GM12878 (cell line): Measurements from ENCODE around the gene PLEKHG4B. TPM values are rescaled to one million over a fixed set of nuclear protein-coding genes. Genes with fewer than 3 reads are reported as not detected.

Source experiments
- ATAC-seq: fragments of 200-7000 bp; cut with Tn5 transposase; 3 replicates; pipeline ENCODE4 v1.9.1; 2020; ENCODE audit warnings: mild to moderate bottlenecking, moderate library complexity
- BruUV-seq: library from RNA; stranded (reverse); fragments of 400-500 nt; replicated peaks from 2 replicates; lab custom pipeline; 2021; lab: Mats Ljungman, UMichigan
- CTCF ChIA-PET: fragments of 300-600 bp; sonication (Branson Sonifier 250); formaldehyde crosslinking; extraction: SDS; loops from one replicate; lab custom pipeline; 2021; ENCODE audit warnings: inconsistent platforms; lab: Yijun Ruan, JAX
- POLR2A ChIA-PET: fragments of 350-600 bp; formaldehyde crosslinking; extraction: SDS; loops from one replicate; lab custom pipeline; 2021; ENCODE audit warnings: inconsistent platforms; lab: Charles Lee
- RAD21 ChIA-PET: fragments of 300-600 bp; sonication (Branson Sonifier 250); formaldehyde crosslinking; loops from one replicate; lab custom pipeline; 2023; ENCODE audit warnings: antibody characterized with exemption; ENCODE audit not compliant: unreplicated experiment; lab: Charles Lee
- SMC1A ChIA-PET: fragments of 300-600 bp; sonication (Branson Sonifier 250); formaldehyde crosslinking; loops from one replicate; lab custom pipeline; 2023; ENCODE audit not compliant: unreplicated experiment, uncharacterized antibody; lab: Charles Lee
- DNase-seq: peaks from one replicate; pipeline ENCODE4 v3.0.0-alpha.2; 2011; ENCODE audit warnings: low read depth, low spot score
- FAIRE-seq: peaks from 3 replicates; lab custom pipeline; 2011; peaks lifted over from hg19 to GRCh38; lab: Jason Lieb, UNC
- H2AFZ ChIP-seq: 2 replicates; pipeline ENCODE4 v1.6.0; 2011; ENCODE audit warnings: low read depth, low read length, control low read depth; ENCODE audit not compliant: control insufficient read depth
- H3K27ac ChIP-seq: 2 replicates; pipeline ENCODE4 v1.5.1; 2011; ENCODE audit warnings: control low read depth; ENCODE audit not compliant: control insufficient read depth, insufficient read depth
- H3K27me3 ChIP-seq, 2 experiments: replicated peaks in 1 of 2; 2 replicates each; pipeline versions ENCODE4 v1.6.0 to v1.6.1; 2011; ENCODE audit warnings: low read length in 1 of 2; ENCODE audit not compliant: control insufficient read depth in 2 of 2, insufficient read depth in 2 of 2
- H3K36me3 ChIP-seq, 2 experiments: 2 replicates each; pipeline ENCODE4 v1.5.1; 2011; ENCODE audit warnings: low read length in 1 of 2; ENCODE audit not compliant: control insufficient read depth in 2 of 2, insufficient read depth in 2 of 2
- H3K4me1 ChIP-seq: 2 replicates; pipeline ENCODE4 v1.6.1; 2011; ENCODE audit warnings: mild to moderate bottlenecking, low read length, moderate library complexity, mixed read lengths; ENCODE audit not compliant: control insufficient read depth, insufficient read depth
- H3K4me2 ChIP-seq: 2 replicates; pipeline ENCODE4 v1.6.0; 2011; ENCODE audit warnings: control low read depth; ENCODE audit not compliant: control insufficient read depth, insufficient read depth
- H3K4me3 ChIP-seq: fragments of 200-600 bp; sonication (generic); 2 replicates; pipeline ENCODE4 v1.5.1; 2016
- H3K79me2 ChIP-seq: 2 replicates; pipeline ENCODE4 v1.6.0; 2011; ENCODE audit warnings: low read length; ENCODE audit not compliant: control insufficient read depth, insufficient read depth
- H3K9ac ChIP-seq: 2 replicates; pipeline ENCODE4 v1.8.0; 2011; ENCODE audit warnings: low read length, control low read depth, mixed read lengths; ENCODE audit not compliant: control insufficient read depth, insufficient read depth
- H3K9me3 ChIP-seq: replicated peaks from 3 replicates; pipeline ENCODE4 v1.5.1; 2011; ENCODE audit warnings: mild to moderate bottlenecking, low read length; ENCODE audit not compliant: control insufficient read depth, insufficient read depth
- H4K20me1 ChIP-seq: 2 replicates; pipeline ENCODE4 v1.6.0; 2011; ENCODE audit not compliant: control insufficient read depth, insufficient read depth
- CREB1 ChIP-seq: IDR thresholded peaks from 2 replicates; pipeline ENCODE4 v1.6.1; 2012; ENCODE audit warnings: low read depth, mild to moderate bottlenecking, inconsistent platforms
- FOXM1 ChIP-seq: IDR thresholded peaks from 2 replicates; pipeline ENCODE4 v1.6.1; 2012; ENCODE audit warnings: low read depth, mild to moderate bottlenecking, inconsistent platforms, low read length, moderate library complexity
- MAX ChIP-seq: IDR thresholded peaks from 2 replicates; pipeline ENCODE4 v1.6.1; 2012; ENCODE audit warnings: low read depth, low read length, improper control_type of control experiment
- MTA3 ChIP-seq: IDR thresholded peaks from 2 replicates; pipeline ENCODE4 v1.6.1; 2012; ENCODE audit warnings: low read length, inconsistent platforms, borderline replicate concordance
- PML ChIP-seq: IDR thresholded peaks from 2 replicates; pipeline ENCODE4 v1.6.1; 2012; ENCODE audit warnings: low read length, inconsistent platforms
- USF1 ChIP-seq: IDR thresholded peaks from 2 replicates; pipeline ENCODE4 v1.6.1; 2011; ENCODE audit warnings: borderline replicate concordance, low read depth, mild to moderate bottlenecking, moderate library complexity, mixed read lengths, low read length; ENCODE audit not compliant: insufficient read depth; ENCODE audit errors: extremely low read length
- ZNF207 ChIP-seq: fragments of 450-650 bp; IDR thresholded peaks from 2 replicates; pipeline ENCODE4 v1.6.1; 2014; ENCODE audit warnings: antibody characterized with exemption, mild to moderate bottlenecking, borderline replicate concordance
- WGBS: methylation state at CpG from one replicate; pipeline ENCODE4 v1.1.6; 2016; ENCODE audit warnings: low lambda C conversion rate; ENCODE audit not compliant: insufficient replicate concordance, insufficient coverage; ENCODE audit errors: missing lambda C conversion rate; 5-methylcytosine and 5-hydroxymethylcytosine counted together
- in situ Hi-C: fragments of 300-500 bp; cut with MboI; formaldehyde crosslinking; loops from 9 replicates; pipeline ENCODE4 v1.14.3; 2018; ENCODE audit warnings: mixed read lengths
- intact Hi-C: fragments of 100-400 bp; cut with micrococcal nuclease; formaldehyde crosslinking; loops from one replicate; pipeline ENCODE4 v1.14.2; 2022; ENCODE audit not compliant: unreplicated experiment
- polyA plus RNA-seq, 11 experiments: library from polyadenylated mRNA; depleted of rRNA in 4 of 11; unstranded in 6 of 11; stranded (reverse) in 5 of 11; fragments of >200 nt; fragmentation: Nextera tagmentation in 4 of 11; fragmentation: Illumina TruSeq in 1 of 11; extraction: Ambion mirVana in 4 of 11; extraction: Trizol in 1 of 11; gene quantifications; 1 replicate in 1 of 11; 2 replicates in 10 of 11; pipeline versions ENCODE4 v1.2.1 to v1.2.3, GENCODE V29; 2011 to 2016; ENCODE audit warnings: inconsistent platforms in 2 of 11, missing spikeins in 2 of 11, low read depth in 1 of 11
- total RNA-seq, 4 experiments: library from RNA; depleted of rRNA in 3 of 4; stranded (reverse); fragments of >200 nt in 3 of 4; fragmentation: Illumina TruSeq in 1 of 4; extraction: Trizol in 1 of 4; gene quantifications; 2 replicates each; pipeline versions ENCODE4 v1.2.1 to v1.2.3, GENCODE V29; 2013 to 2021

PLEKHG4B gene
- total and polyA plus RNA-seq, 10 of the 15 experiments (the other 5 are each of a cell fraction or from before 2014, with no cell fraction given): under 0.01 to 0.05 (median 0.01) TPM; not detected in 6

GRCh38 chr5:219460-219863 is 127.5 kb downstream of the PLEKHG4B start:
- H4K20me1 ChIP-seq: no peaks in the 10 kb centered on the region

More at GRCh38 chr5:219460-219863, 127.5 kb downstream of the PLEKHG4B start:
- SMC1A ChIA-PET: interaction anchor here (0.9 to 2.7 kb wide), 5 partner anchors 12 to 52 kb away, joined by 3 to 9 read pairs (median 4); partner anchors contain the start of gene PDCD6
- BruUV-seq: TSS peak; percentile 57
- Histone ChIP-seq H3K79me2 (peaks cover 57% of the 10 kb centered on the region), H3K27me3 (no peaks in the 10 kb centered on the region), H3K4me1 (peaks cover 9% of the 10 kb centered on the region), H3K9me3 (no peaks in the 10 kb centered on the region), H2AFZ (no peak overlapping the region), H3K4me2 (peak overlapping the region; percentile 66), H3K4me3 (peak overlapping the region; percentile 98), H3K36me3 (peaks cover 0 to 2% of the 10 kb centered on the region in 2 experiments; a peak in 2 of 4 replicates), H3K27ac (peak overlapping the region; percentile 39; the same call in 1 of the 2 replicates), H3K9ac (peak overlapping the region; percentile 86)
- intact Hi-C loops: loop anchor here (2.0 kb wide), 1 partner anchor 51 kb away; the partner anchor contains the start of gene PDCD6
- peak; percentile 13 for ATAC-seq
- TF ChIP-seq MTA3: no peak
- no peak for TF ChIP-seq CREB1
- TF ChIP-seq PML: no peak
- no peak for TF ChIP-seq ZNF207
- no peak for TF ChIP-seq FOXM1
- TF ChIP-seq MAX: no peak
- no peak for TF ChIP-seq USF1
- RAD21 ChIA-PET: interaction anchor here (0.8 to 2.4 kb wide), 3 partner anchors 12 to 150 kb away, joined by 3 to 7 read pairs (median 6); no protein-coding TSS in a partner anchor
- DNase-seq: no peak
- POLR2A ChIA-PET: interaction anchor here (0.7 to 3.4 kb wide), 5 partner anchors 29 to 254 kb away, joined by 3 to 21 read pairs (median 3); partner anchors contain the start of gene PDCD6
- CTCF ChIA-PET: interaction anchor here (0.6 to 2.8 kb wide), 3 partner anchors 31 to 1435 kb away, joined by 3 to 13 read pairs (median 3); no protein-coding TSS in a partner anchor
- in situ Hi-C loops: no loop called here
- 7% methylated on average over 9 of the region's 9 CpGs for WGBS
- FAIRE-seq: no peak
